HG03521 (cell line): ENCODE results near the gene PNMA6A.
"Not testable (repeated sequence)": the region's sequence is repeated elsewhere in the genome, so short reads cannot be mapped to it uniquely, and the experiment has no call there.

Source experiments
- ATAC-seq: cut with Tn5 transposase; IDR thresholded peaks from one replicate; pipeline ENCODE4 v1.9.1; 2021; ENCODE audit warnings: mild to moderate bottlenecking, moderate library complexity; ENCODE audit not compliant: unreplicated experiment

Gene PNMA6A

DNA sequence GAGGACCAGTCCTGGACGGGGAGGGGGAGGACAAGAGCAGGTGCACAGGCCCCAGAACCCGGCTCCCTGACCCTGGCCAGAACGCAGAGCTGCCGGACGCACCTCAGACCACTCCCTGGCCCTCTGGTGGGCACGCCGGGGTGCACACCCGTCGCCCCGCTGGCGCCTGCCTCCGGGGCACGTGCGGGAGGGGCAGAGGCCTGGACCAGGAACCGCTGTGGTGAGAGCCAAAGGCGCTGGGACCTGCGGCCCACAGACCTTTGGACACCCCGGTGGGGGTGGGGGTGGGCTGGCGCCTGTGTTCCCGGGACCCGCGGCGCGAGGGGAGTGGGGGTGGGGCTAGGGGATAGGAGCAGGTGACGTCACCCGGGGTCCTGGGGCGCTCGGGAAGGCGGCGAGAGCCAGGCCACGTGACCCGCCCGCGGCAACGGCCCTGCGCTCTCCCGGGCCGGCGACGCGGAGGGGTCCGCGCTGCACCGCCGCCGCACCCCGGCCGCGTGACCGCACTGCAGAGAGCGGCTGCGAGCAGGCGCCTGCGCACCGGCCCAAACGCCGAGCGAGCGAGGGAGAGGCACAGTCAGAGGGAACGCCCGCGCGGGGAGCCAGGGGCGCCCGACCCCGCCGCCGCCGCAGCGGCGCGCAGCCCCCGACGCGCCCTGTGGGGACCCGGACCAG, at the start of gene PNMA6A:
PNMA6A (plus strand) TSS at position 546 of the 675 bp plus-strand sequence. CDS start 609 bp downstream, outside the sequence.
- not testable (repeated sequence) for ATAC-seq

DNA sequence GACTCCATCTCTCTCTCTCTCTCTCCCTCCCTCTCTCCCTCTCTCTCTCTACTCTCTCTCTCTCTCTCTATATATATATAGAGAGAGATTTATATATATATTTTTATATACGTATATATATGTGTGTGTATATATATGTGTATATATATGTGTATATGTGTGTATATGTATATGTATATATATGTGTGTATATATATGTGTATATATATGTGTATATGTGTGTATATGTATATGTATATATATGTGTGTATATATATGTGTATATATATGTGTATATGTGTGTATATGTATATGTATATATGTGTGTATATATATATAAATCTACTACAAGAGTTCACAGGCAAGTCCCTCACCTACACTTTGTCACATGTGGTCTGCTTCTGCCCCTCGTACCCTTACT, 45.8 kb upstream of the PNMA6A start:
- not testable (repeated sequence) for ATAC-seq

DNA sequence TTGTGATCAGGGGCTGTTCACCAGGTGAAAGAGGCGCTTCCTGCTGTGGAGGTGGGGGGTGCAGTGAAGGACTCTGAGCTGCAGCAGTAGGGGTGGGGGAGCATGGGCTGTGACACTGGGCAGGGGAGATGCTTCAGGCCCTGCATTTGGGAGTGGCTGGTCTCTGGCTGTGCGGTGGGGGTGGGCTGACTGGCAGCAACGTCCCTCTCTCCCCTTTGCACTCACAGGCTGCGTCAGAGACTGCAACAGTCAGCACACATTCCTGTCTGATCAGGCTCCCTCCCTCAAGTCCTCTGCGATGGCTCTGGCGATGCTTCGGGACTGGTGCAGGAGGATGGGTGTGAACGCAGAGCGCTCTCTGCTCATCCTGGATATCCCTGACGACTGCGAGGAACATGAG, 43.8 kb upstream of the PNMA6A start:
- not testable (repeated sequence) for ATAC-seq

DNA sequence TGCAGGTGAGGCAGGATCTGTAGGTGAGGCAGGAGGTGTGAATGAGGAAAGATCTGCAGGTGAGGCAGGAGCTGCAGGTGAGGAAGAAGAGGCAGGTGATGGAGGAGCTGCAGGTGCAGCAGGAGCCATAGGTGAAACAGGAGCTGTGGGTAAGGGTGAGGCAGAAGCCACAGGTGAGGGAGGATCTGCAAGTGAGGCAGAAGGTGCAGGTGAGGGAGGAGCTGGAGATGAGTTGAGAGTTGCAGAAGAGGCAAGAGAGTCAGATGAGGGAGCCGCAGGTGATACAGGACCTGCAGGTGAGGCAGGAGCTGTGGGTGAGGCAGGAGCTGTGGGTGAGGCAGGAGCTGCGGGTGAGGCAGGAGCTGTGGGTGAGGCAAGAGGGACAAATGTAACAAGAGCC, 43.1 kb upstream of the PNMA6A start:
- no peak for ATAC-seq

DNA sequence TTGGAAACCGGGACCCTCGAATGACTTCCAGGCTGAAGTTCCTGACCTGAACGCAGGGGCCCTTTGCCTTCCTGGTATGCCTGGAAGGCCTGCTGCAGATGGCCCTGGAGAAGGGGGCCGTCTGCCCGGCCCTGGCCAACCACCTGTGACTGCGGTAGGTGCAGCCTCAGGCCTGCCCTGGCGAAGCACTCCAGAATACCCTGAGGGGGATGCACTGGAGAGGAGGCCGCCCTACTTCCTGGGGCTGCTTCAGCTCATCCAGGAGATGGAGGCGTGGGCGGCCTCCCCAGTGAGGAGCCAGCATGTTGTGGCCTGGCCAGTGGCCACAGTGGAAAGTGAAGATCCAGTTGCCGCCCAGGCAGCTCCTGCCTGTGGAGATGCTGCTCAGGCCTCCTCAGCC, 42.4 kb upstream of the PNMA6A start:
- ATAC-seq = no peak

DNA sequence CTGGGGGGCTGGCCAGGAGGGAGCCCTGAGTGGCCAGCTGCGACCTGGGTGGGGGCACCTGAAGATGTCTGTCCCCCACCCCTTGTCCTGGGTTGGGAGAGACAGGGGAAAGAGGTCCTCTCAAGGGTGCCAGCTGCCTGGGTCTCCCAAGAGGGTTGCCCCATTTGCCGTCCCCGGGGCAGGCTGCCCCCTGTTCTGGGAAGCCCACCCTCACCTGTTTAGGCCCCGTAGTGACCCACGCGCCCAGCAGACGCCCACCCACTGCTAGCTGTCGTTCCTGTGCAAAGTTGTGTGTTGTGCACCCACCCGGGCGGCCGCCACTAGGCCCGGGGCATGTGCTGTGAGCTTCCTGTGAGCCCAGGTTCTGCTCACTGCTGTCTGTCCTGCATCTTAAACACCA, 41.5 kb upstream of the PNMA6A start:
- no peak for ATAC-seq

DNA sequence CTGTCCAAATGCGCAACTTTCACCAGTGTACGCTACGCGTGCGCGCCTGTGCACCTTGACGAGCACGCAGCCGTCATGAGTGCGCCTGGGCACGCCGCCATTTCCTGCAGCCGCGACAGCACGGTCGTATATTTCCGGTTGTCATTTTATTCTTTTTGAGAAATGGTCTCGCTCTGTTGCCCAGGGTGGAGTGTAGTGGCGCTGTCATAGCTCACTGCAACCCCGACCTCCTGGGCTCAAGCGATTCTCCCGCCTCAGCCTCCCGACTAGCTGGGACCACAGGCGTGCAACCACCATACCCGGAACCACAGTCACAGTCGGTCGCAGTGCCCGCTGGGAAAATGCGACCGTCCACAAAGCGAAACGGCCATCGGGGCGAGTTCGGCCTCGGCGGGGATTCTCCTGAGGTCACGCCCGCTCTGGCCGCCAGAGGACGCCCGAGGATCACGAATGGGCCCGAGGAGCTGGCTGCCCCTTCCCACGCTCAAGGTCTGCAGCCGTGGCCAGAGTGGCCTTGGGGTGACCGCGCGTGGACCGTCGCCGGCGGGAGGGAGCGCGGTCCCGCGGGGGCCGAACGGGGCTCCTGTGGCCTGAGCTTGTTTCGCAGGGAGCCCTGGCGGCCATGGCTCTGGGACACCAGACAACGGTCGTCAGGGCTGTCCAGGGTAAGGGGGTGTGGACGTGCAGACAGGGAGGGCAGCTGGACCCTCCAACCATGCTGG, 39.7 kb upstream of the PNMA6A start:
- peak; percentile 79 for ATAC-seq

DNA sequence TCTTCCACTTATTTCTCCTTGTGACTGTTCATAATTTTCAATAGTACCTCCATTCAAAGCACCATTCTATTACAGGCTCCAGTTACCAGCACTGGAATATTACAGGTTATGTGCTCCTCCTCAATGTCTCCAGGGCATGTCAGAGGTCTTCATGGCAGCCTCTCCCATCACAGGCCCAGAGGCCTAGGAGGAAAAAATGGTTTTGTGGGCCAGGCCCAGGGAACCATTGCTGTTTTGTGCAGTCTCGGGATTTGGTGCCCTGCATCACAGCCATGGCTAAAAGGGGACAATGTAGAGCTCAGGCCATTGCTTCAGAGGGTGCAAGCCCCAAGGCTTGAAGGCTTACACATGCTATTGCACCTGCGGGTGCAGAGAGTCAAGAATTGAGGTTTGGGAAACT, 23.2 kb upstream of the PNMA6A start:
- no peak for ATAC-seq

DNA sequence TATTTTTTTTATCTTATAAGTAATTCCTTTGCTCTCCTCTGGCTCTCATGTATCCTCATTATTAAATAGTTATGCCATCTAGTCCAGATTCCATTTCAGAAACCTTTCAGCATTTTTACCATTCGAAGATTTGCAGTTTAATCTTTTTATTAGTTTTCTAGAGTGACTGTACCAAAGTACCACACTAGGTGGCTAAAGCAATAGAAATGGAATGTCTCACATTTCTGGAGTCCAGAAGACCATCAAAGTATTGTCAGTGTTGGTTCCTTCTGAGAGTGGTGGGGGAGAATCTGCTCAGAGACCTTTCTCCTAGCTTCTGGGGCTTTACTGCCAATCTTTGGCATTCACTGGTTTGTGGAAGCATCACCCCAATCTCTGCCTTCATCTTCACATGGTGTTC, 19.7 kb upstream of the PNMA6A start:
- ATAC-seq = no peak

DNA sequence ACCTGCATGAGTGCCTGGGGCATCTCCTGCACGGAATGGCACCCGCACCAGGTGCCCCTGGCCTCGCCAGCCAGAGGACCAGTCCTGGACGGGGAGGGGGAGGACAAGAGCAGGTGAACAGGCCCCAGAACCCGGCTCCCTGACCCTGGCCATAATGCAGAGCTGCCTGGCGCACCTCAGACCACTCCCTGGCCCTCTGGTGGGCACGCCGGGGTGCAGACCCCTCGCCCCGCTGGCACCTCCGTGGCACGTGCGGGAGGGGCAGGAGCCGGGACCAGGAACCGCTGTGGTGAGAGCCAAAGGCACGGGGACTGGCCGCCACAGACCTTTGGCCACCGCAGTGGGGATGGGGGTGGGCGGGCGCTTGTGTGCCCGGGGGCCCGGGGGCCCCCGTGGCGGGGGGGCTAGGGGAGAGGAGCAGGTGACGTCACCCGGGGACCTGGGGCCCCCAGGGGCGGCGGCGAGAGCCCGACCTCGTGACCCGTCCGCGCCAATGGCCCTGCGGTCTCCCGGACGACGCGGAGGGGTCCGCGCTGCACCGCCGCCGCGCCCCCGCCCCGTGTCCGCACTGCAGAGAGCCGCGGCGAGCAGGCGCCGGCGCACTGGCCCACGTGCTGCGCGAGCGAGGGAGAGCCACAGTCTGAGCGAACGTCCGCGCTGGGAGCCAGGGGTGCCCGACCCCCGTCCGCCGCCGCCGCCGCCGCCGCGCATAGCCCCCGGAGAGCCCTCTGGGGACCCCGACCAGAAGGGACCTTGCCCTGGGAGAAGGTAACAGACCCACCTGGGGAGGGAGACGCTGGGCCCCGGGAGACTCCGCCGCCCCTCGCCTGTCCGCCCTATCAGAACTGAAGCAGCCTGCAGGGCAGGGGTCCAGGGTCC, 16.1 kb upstream of the PNMA6A start, which contains the start of gene PNMA3:
PNMA3 (plus strand) TSS at position 600 of the 879 bp plus-strand sequence. CDS start 586 bp downstream, outside the sequence.
- ATAC-seq = no peak

DNA sequence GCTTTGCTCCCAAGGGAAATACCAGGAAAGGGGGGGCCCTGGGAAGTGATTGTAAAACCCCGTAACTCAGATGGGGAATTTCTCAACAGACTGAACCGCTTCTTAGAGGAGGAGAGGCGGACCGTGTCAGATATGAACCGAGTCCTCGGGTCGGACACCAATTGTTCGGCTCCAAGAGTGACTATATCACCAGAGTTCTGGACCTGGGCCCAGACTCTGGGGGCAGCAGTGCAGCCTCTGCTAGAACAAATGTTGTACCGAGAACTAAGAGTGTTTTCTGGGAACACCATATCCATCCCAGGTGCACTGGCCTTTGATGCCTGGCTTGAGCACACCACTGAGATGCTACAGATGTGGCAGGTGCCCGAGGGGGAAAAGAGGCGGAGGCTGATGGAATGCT, 15.0 kb upstream of the PNMA6A start:
- no peak for ATAC-seq

DNA sequence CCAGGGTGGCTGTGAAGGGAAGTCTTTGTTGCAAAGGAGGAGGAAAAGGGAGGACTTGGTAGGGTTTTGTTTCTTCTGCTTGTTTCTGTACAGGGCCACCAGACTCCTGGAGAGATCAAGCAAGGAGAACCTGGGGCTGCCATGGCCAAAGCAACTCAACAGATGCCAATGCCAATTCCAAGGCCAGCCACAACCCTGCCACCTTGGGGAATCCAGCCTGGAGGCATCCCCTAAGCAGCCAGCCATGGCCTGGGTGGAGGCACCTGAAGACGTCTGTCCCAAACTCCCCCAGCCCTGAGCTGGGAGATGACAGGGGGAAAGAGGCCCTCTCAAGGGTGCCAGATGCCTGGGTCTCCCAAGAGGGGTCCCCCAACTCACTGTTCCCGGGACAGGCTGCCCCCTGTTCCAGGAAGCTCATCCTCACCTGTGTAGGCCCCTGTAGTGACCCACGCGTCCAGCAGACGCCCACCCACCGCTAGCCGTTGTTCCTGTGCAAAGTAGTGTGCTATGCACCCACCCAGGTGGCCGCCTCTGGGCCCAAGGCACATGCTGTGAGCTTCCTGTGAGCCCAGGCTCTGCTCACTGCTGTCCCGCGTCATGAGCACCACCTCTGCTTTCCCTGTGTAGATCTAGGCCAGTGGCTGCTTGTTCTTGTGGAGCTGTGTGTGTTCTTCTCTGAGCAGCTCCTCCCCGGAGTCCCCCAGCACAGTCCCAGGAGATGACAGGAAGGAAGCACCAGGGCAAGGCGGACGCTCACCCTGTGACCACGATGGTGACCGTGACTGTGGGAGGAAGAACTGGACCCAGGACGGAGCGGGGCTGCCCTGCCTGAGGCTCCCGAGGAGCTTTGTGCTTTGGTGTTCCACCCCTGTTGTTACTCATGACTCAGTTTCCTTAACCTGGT, 12.8 kb upstream of the PNMA6A start:
- ATAC-seq = no peak

DNA sequence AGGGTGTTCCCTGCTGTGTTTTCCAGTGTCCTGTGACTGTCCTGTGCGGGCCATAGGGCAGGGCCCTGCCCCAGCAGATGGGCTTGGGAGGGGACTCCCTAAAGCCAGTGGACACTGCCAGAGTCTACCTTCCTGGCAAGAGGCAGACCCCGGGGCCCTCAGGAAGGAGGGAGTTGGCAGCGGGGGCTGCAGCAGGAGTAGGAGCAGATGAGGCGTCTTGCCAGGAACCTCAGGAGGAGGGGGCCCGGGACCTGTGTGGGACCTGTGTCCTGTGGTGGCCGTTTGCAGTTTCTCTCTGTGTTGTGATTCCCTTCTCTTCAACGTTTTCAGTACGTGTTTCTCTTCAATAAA, 12.2 kb upstream of the PNMA6A start:
- no peak for ATAC-seq

DNA sequence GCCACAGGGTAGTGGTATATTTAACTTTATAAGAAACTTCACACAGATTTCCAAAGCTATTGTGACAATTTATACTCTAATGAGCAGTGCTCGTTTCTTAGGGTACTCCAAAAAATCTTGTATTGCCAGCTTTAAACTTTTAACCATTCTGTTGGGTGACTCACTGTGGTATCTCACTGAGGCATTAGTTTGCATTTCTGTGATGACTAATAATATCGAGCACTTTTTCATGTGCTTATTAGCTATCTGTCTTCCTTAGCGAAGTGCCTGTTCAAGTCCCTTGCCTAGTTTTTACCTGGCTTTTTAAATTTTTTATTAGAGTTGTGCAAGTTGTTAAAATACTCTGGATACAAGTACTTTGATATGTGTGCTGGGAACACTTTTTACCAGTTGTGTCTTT, 10.5 kb upstream of the PNMA6A start:
- ATAC-seq = no peak

DNA sequence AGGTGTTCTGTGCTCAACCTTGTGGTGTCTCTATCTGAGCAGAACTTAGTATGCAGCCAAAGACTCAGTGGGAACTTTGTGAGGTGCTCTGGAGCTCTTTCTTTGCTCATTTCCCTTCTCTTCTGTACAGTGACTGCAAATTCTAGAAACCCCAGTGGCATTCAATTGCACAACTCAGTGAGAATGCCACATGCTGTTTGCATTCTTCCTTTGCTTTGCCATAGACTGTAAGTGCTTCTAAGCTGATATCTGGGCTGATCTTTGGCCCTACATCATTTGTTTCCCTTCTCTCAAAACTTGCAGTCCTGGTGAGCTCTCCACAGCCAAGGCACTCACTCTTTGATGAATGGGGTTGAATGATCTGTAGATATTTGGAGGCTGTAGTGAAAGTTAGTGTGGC, 8.9 kb upstream of the PNMA6A start:
- no peak for ATAC-seq

DNA sequence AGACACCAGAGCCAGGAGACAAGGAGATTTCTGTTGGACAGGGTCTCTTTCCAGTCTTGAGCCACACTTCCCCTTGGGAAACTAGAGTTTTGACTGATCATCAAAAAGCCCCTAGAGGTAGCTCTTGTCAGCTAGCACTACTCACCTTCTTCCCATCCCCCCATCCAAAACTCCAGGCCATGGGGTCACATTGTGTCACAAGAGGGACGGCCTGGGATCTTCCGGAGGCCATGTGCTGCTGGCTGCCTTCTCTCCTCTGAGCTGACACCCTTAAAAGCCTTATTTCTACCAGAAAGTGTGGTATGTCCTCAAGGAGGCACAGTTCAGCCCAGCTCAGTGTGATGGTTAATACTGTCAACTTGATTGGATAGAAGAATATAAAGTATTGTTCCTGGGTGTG, 8.2 kb upstream of the PNMA6A start:
- no peak for ATAC-seq

DNA sequence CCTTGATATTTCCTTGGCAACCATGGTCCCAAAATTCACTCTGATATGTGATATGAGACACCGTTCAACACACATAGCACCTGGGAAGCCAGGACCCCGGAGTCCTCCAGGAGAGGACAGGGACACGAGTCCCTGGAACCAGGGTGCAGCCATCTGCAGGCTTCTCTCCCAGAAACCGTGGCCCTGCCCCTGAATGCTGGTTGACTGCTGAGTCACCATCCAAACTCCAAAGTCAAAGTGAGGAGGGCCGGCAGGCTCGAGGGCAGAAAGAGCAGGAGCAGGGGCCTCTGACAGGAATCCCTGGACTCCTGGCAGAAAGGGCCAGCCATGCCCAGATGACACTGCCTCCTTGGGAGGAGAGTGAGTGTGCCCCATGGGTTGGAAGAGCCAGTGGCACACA, 6.9 kb upstream of the PNMA6A start:
- ATAC-seq = no peak

DNA sequence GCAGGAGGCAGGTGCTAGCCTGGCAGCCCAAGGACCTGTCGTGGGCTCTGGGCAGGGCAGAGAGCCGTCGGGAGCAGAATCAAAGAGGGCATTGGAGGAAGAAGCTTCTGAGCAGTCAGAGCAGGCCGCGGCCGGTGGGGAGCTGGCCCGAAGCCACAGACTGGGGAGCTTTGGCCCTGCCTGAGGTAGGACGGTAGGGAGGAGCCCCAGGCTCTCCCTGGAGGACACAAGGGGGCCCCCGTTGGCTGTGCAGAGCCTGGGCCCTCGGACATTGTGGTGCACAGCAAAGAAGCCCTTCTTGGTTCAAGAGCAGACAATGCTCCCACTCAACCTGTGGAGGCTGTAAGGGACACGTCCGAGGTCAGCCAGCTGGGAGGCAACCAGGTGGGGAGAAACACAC, 5.9 kb upstream of the PNMA6A start:
- not testable (repeated sequence) for ATAC-seq

DNA sequence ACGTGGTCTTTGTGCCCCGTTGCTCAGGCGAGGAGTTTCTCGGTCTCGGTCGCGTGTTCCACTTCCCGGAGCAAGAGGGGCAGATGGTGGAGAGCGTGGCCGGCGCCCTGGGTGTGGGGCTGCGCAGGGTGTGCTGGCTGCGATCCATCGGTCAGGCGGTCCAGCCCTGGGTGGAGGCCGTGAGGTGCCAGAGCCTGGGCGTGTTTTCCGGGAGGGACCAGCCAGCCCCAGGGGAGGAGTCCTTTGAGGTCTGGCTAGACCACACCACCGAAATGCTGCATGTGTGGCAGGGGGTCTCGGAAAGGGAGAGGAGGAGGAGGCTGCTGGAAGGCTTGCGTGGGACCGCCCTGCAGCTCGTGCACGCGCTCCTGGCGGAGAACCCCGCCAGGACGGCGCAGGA, 1.1 kb downstream of the PNMA6A start:
- not testable (repeated sequence) for ATAC-seq

DNA sequence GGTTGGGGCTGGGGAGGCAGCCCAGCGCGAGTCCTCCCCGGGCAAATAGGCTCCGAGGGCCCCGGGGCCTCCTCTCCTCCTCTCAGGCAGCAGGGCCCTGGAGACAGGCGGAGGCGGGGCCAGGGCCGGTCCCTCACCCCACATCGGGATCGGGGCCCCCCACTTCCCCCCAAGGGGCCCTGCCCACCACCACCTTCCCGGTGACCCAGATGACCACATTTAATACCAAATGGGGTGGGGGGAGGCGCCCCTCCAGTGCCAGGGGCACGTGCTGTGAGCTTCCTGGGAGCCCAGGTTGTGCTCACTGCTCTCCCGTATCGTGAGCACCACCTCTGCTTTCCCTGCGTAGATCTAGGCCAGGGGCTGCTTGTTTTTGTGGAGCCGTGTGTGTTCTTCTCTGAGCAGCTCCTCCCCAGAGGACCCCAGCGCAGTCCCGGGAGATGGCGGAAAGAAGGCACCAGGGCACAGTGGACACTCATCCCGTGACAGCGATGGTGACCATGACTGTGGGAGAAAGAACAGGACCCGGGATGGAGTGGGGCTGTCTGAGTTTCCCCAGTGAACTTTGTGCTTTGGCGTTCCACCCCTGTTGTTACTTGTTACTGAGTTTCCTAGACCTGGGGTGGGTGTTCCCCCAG, 2.1 kb downstream of the PNMA6A start:
- no peak for ATAC-seq
